MM.1S (cell line): ENCODE data around the gene ZNF613.

Experiments used
- DNase-seq: peaks from one replicate; pipeline ENCODE4 v3.0.0-alpha.2; 2015
- H2AFZ ChIP-seq: fragments of 300-600 bp; sonication (generic); 2 replicates; pipeline ENCODE4 v1.6.0; 2016; ENCODE audit warnings: antibody characterized with exemption, low read length
- H3F3A ChIP-seq: fragments of 300-600 bp; sonication (generic); 2 replicates; pipeline ENCODE4 v1.6.1; 2016; ENCODE audit warnings: mild to moderate bottlenecking, antibody characterized with exemption, low read length, moderate library complexity, mixed read lengths; ENCODE audit not compliant: insufficient read depth
- H3K27ac ChIP-seq: fragments of 300-600 bp; sonication (generic); 2 replicates; pipeline ENCODE4 v1.5.1; 2016; ENCODE audit warnings: mild to moderate bottlenecking, low read length
- H3K27me3 ChIP-seq: fragments of 300-600 bp; sonication (generic); replicated peaks from 2 replicates; pipeline ENCODE4 v1.6.0; 2016; ENCODE audit warnings: low read length; ENCODE audit not compliant: insufficient read depth
- H3K36me3 ChIP-seq: fragments of 300-600 bp; sonication (generic); replicated peaks from 2 replicates; pipeline ENCODE4 v1.6.1; 2016; ENCODE audit warnings: mild to moderate bottlenecking, low read length, mixed read lengths; ENCODE audit not compliant: insufficient read depth
- H3K4me1 ChIP-seq: fragments of 300-600 bp; sonication (generic); 2 replicates; pipeline ENCODE4 v1.6.1; 2016; ENCODE audit warnings: low read length, mixed read lengths
- H3K4me2 ChIP-seq: fragments of 300-600 bp; sonication (generic); 2 replicates; pipeline ENCODE4 v1.6.0; 2016; ENCODE audit warnings: low read depth, low read length
- H3K4me3 ChIP-seq: fragments of 300-600 bp; sonication (generic); 2 replicates; pipeline ENCODE4 v1.5.1; 2016; ENCODE audit warnings: low read length, mixed read lengths
- H3K79me2 ChIP-seq: fragments of 300-600 bp; sonication (generic); 2 replicates; pipeline ENCODE4 v1.6.1; 2016; ENCODE audit warnings: mixed run types, low read length, mixed read lengths
- H3K9ac ChIP-seq: fragments of 300-600 bp; sonication (generic); 2 replicates; pipeline ENCODE4 v1.6.1; 2016; ENCODE audit warnings: low read length, mixed read lengths
- H3K9me2 ChIP-seq: fragments of 300-600 bp; sonication (generic); replicated peaks from 2 replicates; pipeline ENCODE4 v1.6.1; 2016; ENCODE audit warnings: mild to moderate bottlenecking, low read length, mixed read lengths; ENCODE audit not compliant: insufficient read depth
- H3K9me3 ChIP-seq: fragments of 300-600 bp; sonication (generic); replicated peaks from 2 replicates; pipeline ENCODE4 v1.6.1; 2016; ENCODE audit warnings: mild to moderate bottlenecking, low read length, mixed read lengths; ENCODE audit not compliant: insufficient read depth
- H4K20me1 ChIP-seq: fragments of 300-600 bp; sonication (generic); 2 replicates; pipeline ENCODE4 v1.6.1; 2016; ENCODE audit warnings: mild to moderate bottlenecking, low read length, moderate library complexity, mixed read lengths; ENCODE audit not compliant: insufficient read depth
- CTCF ChIP-seq: fragments of 300-600 bp; sonication (generic); IDR thresholded peaks from 2 replicates; pipeline ENCODE4 v1.5.1; 2016; ENCODE audit warnings: antibody characterized with exemption, low read length, mixed read lengths
- EZH2 ChIP-seq: fragments of 300-600 bp; sonication (generic); optimal IDR thresholded peaks from 2 replicates; pipeline ENCODE3; 2017; ENCODE audit warnings: low read depth, mild to moderate bottlenecking, antibody characterized with exemption, low read length, mixed read lengths
- EZH2phosphoT487 ChIP-seq: fragments of 300-600 bp; sonication (generic); IDR thresholded peaks from 2 replicates; pipeline ENCODE4 v1.6.1; 2018; ENCODE audit warnings: antibody characterized with exemption, low read length

Gene ZNF613

GRCh38 chr19:51887522-51888498 lies 39.5 kb upstream of the ZNF613 start, which contains the start of gene ZNF577:
TSS of gene ZNF577 (minus strand) at chr19:51887951. CDS start at chr19:51880382, 7,569 bp downstream.
- no peaks in the 10 kb centered on the region for H3K4me1 ChIP-seq
- H3K4me2 ChIP-seq, result no peak within 1 kb of the TSS
- no peaks in the 10 kb centered on the region; the same call in 1 of the 2 replicates for H3K9me3 ChIP-seq
- H3K9me2 ChIP-seq, result no peaks in the 10 kb centered on the region
- no peak within 1 kb of the TSS for H3K4me3 ChIP-seq
- H3K27me3 ChIP-seq, result no peaks in the 10 kb centered on the region
- no peaks in the 10 kb centered on the region for H4K20me1 ChIP-seq
- H3K27ac ChIP-seq, result no peak within 1 kb of the TSS
- DNase-seq, result no peak
- TF ChIP-seq EZH2phosphoT487, result no peak
- no peaks in the 10 kb centered on the region for H3K79me2 ChIP-seq
- H2AFZ ChIP-seq, result no peak within 1 kb of the TSS
- no peaks in the 10 kb centered on the region for H3F3A ChIP-seq
- no peak within 1 kb of the TSS for H3K9ac ChIP-seq
- no peaks in the 10 kb centered on the region for H3K36me3 ChIP-seq

- H3F3A ChIP-seq, result no peaks in the 10 kb centered on the region
- TF ChIP-seq EZH2phosphoT487 (no peak), CTCF (no peak), EZH2 (no peak)
- H3K9ac ChIP-seq, result no peak overlapping the region
- no peak for DNase-seq
- no peaks in the 10 kb centered on the region for H3K9me2 ChIP-seq
- no peaks in the 10 kb centered on the region for H4K20me1 ChIP-seq
- no peak overlapping the region for H3K4me3 ChIP-seq
- H3K9me3 ChIP-seq, result no peaks in the 10 kb centered on the region; the same call in 1 of the 2 replicates
- no peak overlapping the region for H2AFZ ChIP-seq
- H3K4me1 ChIP-seq, result no peaks in the 10 kb centered on the region
- no peaks in the 10 kb centered on the region for H3K36me3 ChIP-seq
- no peaks in the 10 kb centered on the region for H3K27me3 ChIP-seq
- H3K27ac ChIP-seq, result no peak overlapping the region
- no peak overlapping the region for H3K4me2 ChIP-seq
- H3K79me2 ChIP-seq, result no peaks in the 10 kb centered on the region
These were observed 37.3 kb upstream of the ZNF613 start for GRCh38 chr19:51889934-51890333.

GRCh38 chr19:51891193-51891747 lies 36.0 kb upstream of the ZNF613 start:
- DNase-seq, result no peak
- no peak overlapping the region for H3K4me2 ChIP-seq
- no peak overlapping the region for H3K9ac ChIP-seq
- no peaks in the 10 kb centered on the region for H3K36me3 ChIP-seq
- H2AFZ ChIP-seq, result no peak overlapping the region
- no peak overlapping the region for H3K27ac ChIP-seq
- no peaks in the 10 kb centered on the region for H3K4me1 ChIP-seq
- no peaks in the 10 kb centered on the region for H4K20me1 ChIP-seq
- no peaks in the 10 kb centered on the region for H3K27me3 ChIP-seq
- no peaks in the 10 kb centered on the region for H3K9me2 ChIP-seq
- no peaks in the 10 kb centered on the region; the same call in 1 of the 2 replicates for H3K9me3 ChIP-seq
- H3K4me3 ChIP-seq, result no peak overlapping the region
- no peaks in the 10 kb centered on the region for H3K79me2 ChIP-seq
- TF ChIP-seq CTCF (no peak), EZH2 (no peak), EZH2phosphoT487 (no peak)
- H3F3A ChIP-seq, result no peaks in the 10 kb centered on the region

- no peak for DNase-seq
- Histone ChIP-seq H3K36me3 (no peaks in the 10 kb centered on the region), H3K79me2 (no peaks in the 10 kb centered on the region), H3K27ac (no peak overlapping the region), H2AFZ (no peak overlapping the region), H3F3A (no peaks in the 10 kb centered on the region), H3K9ac (no peak overlapping the region), H3K9me3 (no peaks in the 10 kb centered on the region), H3K4me3 (no peak overlapping the region), H3K27me3 (no peaks in the 10 kb centered on the region), H3K9me2 (no peaks in the 10 kb centered on the region), H4K20me1 (no peaks in the 10 kb centered on the region), H3K4me1 (no peaks in the 10 kb centered on the region), H3K4me2 (no peak overlapping the region)
- TF ChIP-seq EZH2phosphoT487 (no peak), CTCF (no peak), EZH2 (no peak)
These were observed 25.4 kb upstream of the ZNF613 start for GRCh38 chr19:51901860-51902259.
